ENCODE measurements around the gene ISLR. TPM values are rescaled to one million over a fixed set of nuclear protein-coding genes. Genes with fewer than 3 reads are reported as not detected.

The ISLR gene
- total and polyA plus RNA-seq, 2 of the 4 experiments (the other 2 are of a cell fraction): under 0.01 to 0.79 TPM

- Histone ChIP-seq H4K5ac (ENCODE audit: low read depth, low read length) (no peak overlapping the region), H3K36me3 (ENCODE audit: control insufficient read depth, insufficient read depth, low read length) (no peaks in the 10 kb centered on the region), H3K18ac (ENCODE audit: low read depth, low read length) (no peak overlapping the region), H4K8ac (ENCODE audit: low read depth in 2 of 2, low read length in 2 of 2) (no peak overlapping the region), H2BK20ac (ENCODE audit: low read depth, low read length) (no peak overlapping the region), H3K56ac (ENCODE audit: extremely low read depth, insufficient read depth, low read length) (no peak overlapping the region), H3K4me3 (ENCODE audit: insufficient read depth, low read depth, low read length) (no peak overlapping the region), H2BK5ac (ENCODE audit: low read depth, low read length, poor library complexity, severe bottlenecking) (no peak overlapping the region), H3K79me1 (ENCODE audit: low read depth in 1 of 2, low read length in 2 of 2) (no peaks in the 10 kb centered on the region), H2BK15ac (ENCODE audit: low read depth, low read length) (no peak overlapping the region), H3K14ac (replicated peaks; ENCODE audit: low read depth, low read length) (no peak overlapping the region), H2BK120ac (ENCODE audit: low read depth, low read length) (no peak overlapping the region), H4K91ac (ENCODE audit: insufficient read depth, low read depth, low read length) (no peak overlapping the region), H3K4me1 (ENCODE audit: control insufficient read depth, insufficient read depth, low read length) (no peaks in the 10 kb centered on the region; the same call in 1 of the 2 replicates), H2AFZ (replicated peaks; ENCODE audit: low read length, poor library complexity) (peak overlapping the region; percentile 60), H2AK5ac (ENCODE audit: low read depth, low read length) (no peak overlapping the region), H3K4me2 (ENCODE audit: low read depth, low read length) (no peak overlapping the region), H3K4ac (ENCODE audit: low read depth, low read length) (no peak overlapping the region), H3K9ac (ENCODE audit: low read depth, low read length) (no peak overlapping the region), H4K20me1 (ENCODE audit: insufficient read depth, low read length) (peaks cover 19% of the 10 kb centered on the region; the same call in 1 of the 2 replicates), H3K27ac (ENCODE audit: insufficient read depth, low read length) (no peak overlapping the region), H2AK9ac (replicated peaks; ENCODE audit: low read depth, low read length, poor library complexity) (no peak overlapping the region), H3K27me3 (ENCODE audit: control insufficient read depth, insufficient read depth, low read length) (peaks cover 92% of the 10 kb centered on the region), H3K9me3 (ENCODE audit: control insufficient read depth, insufficient read depth, low read length) (peaks cover 8% of the 10 kb centered on the region), H3K23ac (ENCODE audit: low read depth, low read length) (no peak overlapping the region), H3K9me1 (ENCODE audit: insufficient read depth, low read length) (peaks cover 2% of the 10 kb centered on the region; the same call in 1 of the 2 replicates)
- ChIA-PET CTCF (no interaction called here), POLR2A (ENCODE audit: unreplicated experiment) (no interaction called here)
- DNase-seq: no peak
- TF ChIP-seq RFX5 (IDR thresholded peaks at IDR 0.05; ENCODE audit: low read depth, low read length) (no peak), CEBPB (IDR thresholded peaks at IDR 0.05; ENCODE audit: low read depth, low read length) (no peak), FOS (IDR thresholded peaks at IDR 0.05; ENCODE audit: low read depth, low read length) (no peak), NFE2L2 (IDR thresholded peaks at IDR 0.05; ENCODE audit: low read depth, low read length) (no peak), SMC3 (IDR thresholded peaks at IDR 0.05; ENCODE audit: low read depth, low read length) (no peak), BHLHE40 (IDR thresholded peaks at IDR 0.05; ENCODE audit: low read depth, low read length) (no peak), POLR2A (IDR thresholded peaks at IDR 0.05; ENCODE audit: low read depth, low read length) (no peak), RCOR1 (IDR thresholded peaks at IDR 0.05; ENCODE audit: insufficient replicate concordance, low read length) (no peak), RAD21 (IDR thresholded peaks at IDR 0.05; ENCODE audit: low read length) (no peak)
- no peak for ATAC-seq (ENCODE audit: low read depth)
- intact Hi-C loops (cut with micrococcal nuclease) (no loop called here), in situ Hi-C loops (cut with MboI; ENCODE audit: low sequenced_read_pairs) (loop anchor here (5.0 kb wide), 1 partner anchor 155 kb away; no protein-coding TSS in a partner anchor), dilution Hi-C loops (cut with HindIII; ENCODE audit: low sequenced_read_pairs, unreplicated experiment) (no loop called here)
- no TSS peak for BruUV-seq (replicated peaks)
- whole genome bisulfite sequencing, 2 experiments (ENCODE audit: extremely low coverage in 2 of 2, insufficient read length in 1 of 2): 8% methylated on average over 11 of the region's 20 CpGs; no CpG with 5 or more reads in 1 of the 2 experiments
Observed at GRCh38 chr15:74131628-74132413, 41.7 kb upstream of the ISLR start.
